SK-N-SH treated with all-trans-retinoic acid at 6 μM for 48 hours (cell line): Measurements from ENCODE around the gene WDR49.

Source experiments
- CREB5 ChIP-seq: fragments of 250-450 bp; sonication (Bioruptor Pico); IDR thresholded peaks from 2 replicates; pipeline ENCODE4 v1.5.1; 2020; ENCODE audit warnings: low read depth, mild to moderate bottlenecking, moderate library complexity
- ISL1 ChIP-seq: fragments of 250-450 bp; sonication (Bioruptor Pico); IDR thresholded peaks from 2 replicates; pipeline ENCODE4 v2.1.2; 2022; ENCODE audit warnings: mild to moderate bottlenecking, moderate library complexity
- PATZ1 ChIP-seq: fragments of 250-450 bp; sonication (Bioruptor Pico); IDR thresholded peaks from 2 replicates; pipeline ENCODE4 v1.8.0; 2020; ENCODE audit warnings: mild to moderate bottlenecking, moderate library complexity, borderline replicate concordance
- POU6F1 ChIP-seq: fragments of 250-450 bp; sonication (Bioruptor Pico); IDR thresholded peaks from 2 replicates; pipeline ENCODE4 v1.8.0; 2021; ENCODE audit warnings: low read depth, mild to moderate bottlenecking, moderate library complexity, borderline replicate concordance
- PPARA ChIP-seq: fragments of 250-450 bp; sonication (Bioruptor Pico); IDR thresholded peaks from 2 replicates; pipeline ENCODE4 v1.5.0; 2020; ENCODE audit warnings: mild to moderate bottlenecking, borderline replicate concordance
- RARB ChIP-seq: fragments of 250-450 bp; sonication (Bioruptor Pico); IDR thresholded peaks from 2 replicates; pipeline ENCODE4 v1.8.0; 2021; ENCODE audit warnings: mild to moderate bottlenecking, moderate library complexity
- SNAI2 ChIP-seq: fragments of 250-450 bp; sonication (Bioruptor Pico); IDR thresholded peaks from 2 replicates; pipeline ENCODE4 v1.5.0; 2020; ENCODE audit warnings: mild to moderate bottlenecking, moderate library complexity
- TCF4 ChIP-seq: fragments of 250-450 bp; sonication (Bioruptor Pico); IDR thresholded peaks from 2 replicates; pipeline ENCODE4 v1.8.0; 2021; ENCODE audit warnings: mild to moderate bottlenecking, moderate library complexity, borderline replicate concordance
- TSHZ2 ChIP-seq: fragments of 250-450 bp; sonication (Bioruptor Pico); IDR thresholded peaks from 2 replicates; pipeline ENCODE4 v1.5.0; 2020; ENCODE audit warnings: mild to moderate bottlenecking, moderate library complexity
- ZFP3 ChIP-seq: fragments of 250-450 bp; sonication (Bioruptor Pico); IDR thresholded peaks from 2 replicates; pipeline ENCODE4 v1.5.0; 2020; ENCODE audit warnings: mild to moderate bottlenecking, moderate library complexity
- ZFP30 ChIP-seq: fragments of 450-650 bp; formaldehyde crosslinking; IDR thresholded peaks from 2 replicates; pipeline ENCODE4 v1.5.0; 2022; ENCODE audit warnings: mild to moderate bottlenecking, moderate library complexity
- ZNF70 ChIP-seq: fragments of 450-650 bp; formaldehyde crosslinking; IDR thresholded peaks from 2 replicates; pipeline ENCODE4 v1.5.0; 2020; ENCODE audit warnings: mild to moderate bottlenecking, moderate library complexity

- TF ChIP-seq TCF4: no peak
- TF ChIP-seq CREB5: no peak
- TF ChIP-seq ZNF70: no peak
- no peak for TF ChIP-seq POU6F1
- no peak for TF ChIP-seq PPARA
- no peak for TF ChIP-seq ISL1
- no peak for TF ChIP-seq TSHZ2 (CRISPR knock-in tag)
- no peak for TF ChIP-seq ZFP3 (CRISPR knock-in tag)
- no peak for TF ChIP-seq RARB (CRISPR knock-in tag)
- TF ChIP-seq ZFP30 (CRISPR knock-in tag): no peak
- TF ChIP-seq SNAI2: no peak
- TF ChIP-seq PATZ1 (CRISPR knock-in tag): no peak
Measured at GRCh38 chr3:167644611-167645010, 9.1 kb downstream of the WDR49 start.
